Loucy (cell line): Measurements from ENCODE around the gene ZBTB38.

Experiments
- H2AFZ ChIP-seq: fragments of 200-600 bp; sonication (generic); 2 replicates; pipeline ENCODE4 v1.6.0; 2016; ENCODE audit warnings: antibody characterized with exemption, mild to moderate bottlenecking, low read length, moderate library complexity
- H3F3A ChIP-seq: fragments of 200-600 bp; 2 replicates; pipeline ENCODE4 v1.6.0; 2016; ENCODE audit warnings: antibody characterized with exemption, low read depth, mild to moderate bottlenecking
- H3K27me3 ChIP-seq: fragments of 200-600 bp; sonication (generic); 2 replicates; pipeline ENCODE4 v1.6.1; 2014; ENCODE audit warnings: low read length, mild to moderate bottlenecking; ENCODE audit not compliant: insufficient read depth, poor library complexity, severe bottlenecking
- H3K36me3 ChIP-seq: fragments of 200-600 bp; sonication (generic); 2 replicates; pipeline ENCODE4 v1.6.1; 2016; ENCODE audit warnings: low read length; ENCODE audit not compliant: insufficient read depth
- H3K4me1 ChIP-seq: fragments of 200-600 bp; sonication (generic); 2 replicates; pipeline ENCODE4 v1.5.1; 2014; ENCODE audit warnings: low read length, mild to moderate bottlenecking; ENCODE audit not compliant: insufficient read depth, poor library complexity, severe bottlenecking
- H3K4me2 ChIP-seq: fragments of 200-600 bp; sonication (generic); 2 replicates; pipeline ENCODE4 v1.6.0; 2014; ENCODE audit warnings: antibody characterized with exemption, low read length, low read depth, mild to moderate bottlenecking; ENCODE audit not compliant: poor library complexity, severe bottlenecking
- H3K4me3 ChIP-seq: fragments of 200-600 bp; sonication (generic); 2 replicates; pipeline ENCODE4 v1.5.1; 2014; ENCODE audit warnings: low read length, mild to moderate bottlenecking, mixed read lengths; ENCODE audit not compliant: poor library complexity, severe bottlenecking
- H3K79me2 ChIP-seq: fragments of 200-600 bp; sonication (generic); 2 replicates; pipeline ENCODE4 v1.6.1; 2014; ENCODE audit warnings: low read length; ENCODE audit not compliant: insufficient read depth
- H3K9ac ChIP-seq: fragments of 200-600 bp; sonication (generic); 2 replicates; pipeline ENCODE4 v1.6.0; 2014; ENCODE audit warnings: mild to moderate bottlenecking, low read depth, low read length, moderate library complexity; ENCODE audit not compliant: poor library complexity, severe bottlenecking
- H3K9me2 ChIP-seq: fragments of 200-600 bp; sonication (generic); replicated peaks from 2 replicates; pipeline ENCODE4 v1.6.1; 2016; ENCODE audit warnings: low read depth, low read length, mixed read lengths
- H3K9me3 ChIP-seq: fragments of 200-600 bp; sonication (generic); 2 replicates; pipeline ENCODE4 v1.6.1; 2014; ENCODE audit warnings: mild to moderate bottlenecking, antibody characterized with exemption, low read length, low read depth; ENCODE audit not compliant: insufficient read depth
- H4K20me1 ChIP-seq: fragments of 200-600 bp; sonication (generic); 2 replicates; pipeline ENCODE4 v1.6.0; 2014; ENCODE audit warnings: antibody characterized with exemption, low read length, mild to moderate bottlenecking; ENCODE audit not compliant: insufficient read depth, poor library complexity, severe bottlenecking
- CTCF ChIP-seq: fragments of 200-600 bp; sonication (generic); conservative IDR thresholded peaks from 2 replicates; pipeline ENCODE4 v1.5.1; 2014; ENCODE audit warnings: mild to moderate bottlenecking, antibody characterized with exemption, low read length
- EZH2phosphoT487 ChIP-seq: fragments of 200-600 bp; IDR thresholded peaks from 2 replicates; pipeline ENCODE4 v1.6.1; 2018; ENCODE audit warnings: antibody characterized with exemption, mild to moderate bottlenecking, moderate library complexity, borderline replicate concordance

The ZBTB38 gene

GRCh38 chr3:141384575-141384974, 16.3 kb downstream of the ZBTB38 start:
- no peak overlapping the region for H2AFZ ChIP-seq
- H3K9ac ChIP-seq, result no peak overlapping the region

DNA sequence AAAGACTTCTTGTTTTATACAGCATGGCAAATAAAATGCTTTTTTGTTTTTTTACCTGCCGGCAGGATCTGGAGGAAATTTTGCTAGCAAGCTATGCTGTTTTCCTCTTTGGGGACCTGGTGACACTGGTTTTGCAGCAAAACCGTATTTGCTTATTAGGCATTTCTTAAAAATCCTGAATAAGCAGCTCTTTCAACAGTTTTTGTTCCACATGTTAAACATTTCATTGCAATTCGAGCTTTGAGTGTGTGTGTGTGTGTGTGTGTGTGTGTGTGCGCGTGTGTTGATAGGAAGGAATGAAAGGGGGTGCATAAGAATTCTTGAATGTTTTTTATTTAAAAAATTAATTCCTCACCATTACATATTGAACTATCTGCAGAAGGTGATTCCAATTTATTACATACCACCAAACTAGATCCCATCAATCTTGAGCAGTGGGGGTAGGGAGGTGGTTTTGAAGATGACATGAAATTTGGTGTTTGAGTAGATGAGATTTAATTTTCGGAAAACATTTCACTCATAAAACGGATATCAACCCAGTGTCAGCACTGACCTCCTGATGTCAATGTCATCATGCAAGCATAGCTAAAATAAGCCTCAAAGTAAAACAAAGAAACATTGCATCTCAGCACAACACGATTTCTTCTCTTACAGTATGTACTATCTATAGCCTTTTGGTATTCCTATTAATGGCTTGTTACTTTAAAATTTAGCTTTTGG, 17.3 kb downstream of the ZBTB38 start:
- Histone ChIP-seq H2AFZ (no peak overlapping the region), H3K36me3 (no peaks in the 10 kb centered on the region), H3K9me2 (no peaks in the 10 kb centered on the region), H3K4me2 (no peak overlapping the region), H3K4me1 (no peaks in the 10 kb centered on the region), H4K20me1 (no peaks in the 10 kb centered on the region), H3K27me3 (no peaks in the 10 kb centered on the region), H3F3A (no peaks in the 10 kb centered on the region), H3K4me3 (no peak overlapping the region), H3K9ac (no peak overlapping the region), H3K9me3 (no peaks in the 10 kb centered on the region), H3K79me2 (no peaks in the 10 kb centered on the region)
- no peak for TF ChIP-seq CTCF
- TF ChIP-seq EZH2phosphoT487, result no peak

More at GRCh38 chr3:141384575-141384974, 16.3 kb downstream of the ZBTB38 start:
- Histone ChIP-seq H3F3A (no peaks in the 10 kb centered on the region), H3K4me2 (no peak overlapping the region), H3K4me3 (no peak overlapping the region), H3K9me3 (no peaks in the 10 kb centered on the region), H3K36me3 (no peaks in the 10 kb centered on the region), H3K27me3 (no peaks in the 10 kb centered on the region), H3K9me2 (no peaks in the 10 kb centered on the region), H3K79me2 (no peaks in the 10 kb centered on the region), H4K20me1 (no peaks in the 10 kb centered on the region), H3K4me1 (no peaks in the 10 kb centered on the region)
- TF ChIP-seq CTCF (no peak), EZH2phosphoT487 (no peak)

GRCh38 chr3:141386126-141386488, 17.8 kb downstream of the ZBTB38 start:
- Histone ChIP-seq H3K27me3 (no peaks in the 10 kb centered on the region), H3K79me2 (no peaks in the 10 kb centered on the region), H3K9me3 (no peaks in the 10 kb centered on the region), H3K4me1 (no peaks in the 10 kb centered on the region), H3K36me3 (no peaks in the 10 kb centered on the region), H2AFZ (no peak overlapping the region), H4K20me1 (no peaks in the 10 kb centered on the region), H3K4me2 (no peak overlapping the region), H3K9ac (no peak overlapping the region), H3K9me2 (no peaks in the 10 kb centered on the region), H3K4me3 (no peak overlapping the region), H3F3A (no peaks in the 10 kb centered on the region)
- TF ChIP-seq CTCF (no peak), EZH2phosphoT487 (no peak)
